Activated CD4-positive, alpha-beta T cell treated with anti-CD3 and anti-CD28 coated beads, Interleukin-2, amount 50 U/mL, for 4 hours (primary cell): ENCODE measurements around the gene CACNB4.
"Not testable (repeated sequence)": the region's sequence is repeated elsewhere in the genome, so short reads cannot be mapped to it uniquely, and the experiment has no call there.

ENCODE experiments used
- DNase-seq, 2 experiments: peaks; one replicate each; pipeline ENCODE4 v3.0.0-alpha.2; 2020

The CACNB4 gene

DNA sequence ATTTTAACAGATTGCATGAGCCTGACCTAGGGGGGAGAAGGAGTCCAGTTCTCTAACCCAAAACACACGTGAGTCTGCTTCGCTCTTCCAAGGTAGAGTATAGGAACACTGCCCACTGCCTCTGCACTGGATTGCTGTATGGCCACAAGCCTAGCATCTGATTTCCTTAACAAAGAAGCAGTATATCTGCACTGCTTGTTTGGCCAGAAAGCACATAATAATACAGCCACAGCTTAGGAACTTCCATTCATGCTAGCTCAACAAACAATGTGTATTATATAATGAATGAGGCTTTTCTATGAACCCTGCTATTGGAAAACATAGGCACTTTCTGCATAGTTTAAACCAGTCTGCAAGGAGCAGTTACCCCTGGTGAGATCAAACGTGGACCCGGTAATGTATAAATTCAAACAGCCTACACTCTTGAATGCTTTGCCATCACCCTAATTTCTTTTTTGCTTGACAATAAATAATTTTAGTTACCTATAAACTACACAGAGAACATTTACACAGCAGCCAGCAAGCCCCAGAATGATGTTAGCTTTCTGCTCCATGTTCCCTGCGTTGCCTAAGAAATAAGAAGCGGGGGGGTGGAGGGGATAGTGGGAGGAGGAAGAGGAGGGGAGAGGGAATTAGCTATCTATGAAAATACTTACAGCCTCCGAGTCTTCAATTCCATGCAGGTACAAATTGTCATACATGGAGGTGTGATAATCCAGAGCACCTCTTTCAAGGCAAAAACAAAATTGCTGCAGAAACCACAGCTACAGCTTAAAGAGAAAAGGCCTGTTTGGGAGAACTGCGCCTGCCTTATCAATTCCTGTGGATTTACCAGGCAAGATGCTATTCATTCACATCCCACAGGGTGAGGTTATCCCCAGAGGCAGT lies 125.6 kb downstream of the CACNB4 start:
- DNase-seq, result no peak

DNA sequence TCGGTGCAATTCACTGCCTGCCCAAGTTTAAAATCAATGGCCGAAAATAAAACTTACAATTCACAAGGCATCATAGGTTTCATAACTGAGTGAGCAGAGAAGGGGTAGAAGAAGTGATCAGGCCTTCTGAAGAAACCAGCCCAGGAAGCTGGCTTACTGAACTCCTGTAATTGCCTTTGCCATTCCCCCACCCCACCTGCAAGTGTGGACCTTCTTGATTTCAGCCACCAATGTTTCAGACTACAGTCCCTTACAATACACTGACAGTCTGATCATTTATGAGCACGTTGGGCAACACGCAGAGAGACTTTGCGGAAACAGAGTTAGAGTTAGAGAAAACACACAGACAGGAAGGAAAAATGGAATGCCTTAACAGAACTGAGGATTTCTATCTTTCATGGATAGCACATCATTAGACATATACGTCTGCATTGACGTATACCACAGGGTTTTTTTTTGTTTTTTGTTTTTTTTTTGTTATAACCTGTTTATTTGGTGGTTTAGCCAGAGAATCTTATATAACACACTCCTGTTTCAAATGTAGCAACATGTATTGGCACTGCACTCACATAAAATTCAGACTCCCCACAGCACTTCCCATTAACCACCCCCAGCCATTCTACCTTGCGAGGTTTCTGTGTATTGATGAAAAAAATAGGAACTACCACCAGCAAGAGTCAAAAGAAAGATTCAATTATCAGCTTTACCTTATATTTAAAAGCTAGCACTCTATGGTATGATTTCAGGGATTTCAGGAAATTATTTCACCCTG lies 126.4 kb downstream of the CACNB4 start:
- DNase-seq, result no peak

DNA sequence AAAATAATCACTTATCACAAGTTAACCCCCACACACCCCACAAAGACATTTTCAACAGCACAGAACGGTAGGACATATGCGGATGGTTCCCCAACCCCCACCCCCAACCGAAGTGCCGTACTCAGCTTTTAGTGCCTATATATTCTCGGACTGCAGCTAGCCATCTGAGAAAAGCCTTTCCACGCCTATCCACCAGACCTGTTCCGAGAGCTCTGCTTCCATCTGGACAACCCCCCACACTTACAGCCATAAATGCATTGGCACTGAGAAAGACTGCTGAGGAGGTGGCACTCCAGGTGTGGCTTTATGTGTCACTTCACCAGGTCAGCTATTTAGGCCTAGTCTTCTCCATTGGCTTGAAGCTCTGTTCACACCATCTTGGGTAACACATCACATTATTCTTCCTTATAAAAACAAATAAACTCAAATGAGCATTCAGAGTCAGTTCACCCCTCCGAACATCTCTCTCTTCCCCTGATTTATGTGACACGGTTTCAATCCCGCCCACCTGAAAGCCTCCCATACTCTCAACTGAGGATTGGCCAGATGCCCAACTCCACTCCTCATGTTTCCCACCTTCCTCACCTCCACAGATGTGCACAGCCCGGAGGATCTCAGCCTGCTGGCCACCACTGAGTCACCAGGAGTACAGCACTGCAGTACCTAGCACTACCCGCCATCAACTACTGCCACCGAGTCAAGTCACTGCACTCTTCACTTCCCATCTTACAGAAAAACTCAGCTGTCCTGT lies 127.4 kb downstream of the CACNB4 start:
- DNase-seq, result no peak

DNA sequence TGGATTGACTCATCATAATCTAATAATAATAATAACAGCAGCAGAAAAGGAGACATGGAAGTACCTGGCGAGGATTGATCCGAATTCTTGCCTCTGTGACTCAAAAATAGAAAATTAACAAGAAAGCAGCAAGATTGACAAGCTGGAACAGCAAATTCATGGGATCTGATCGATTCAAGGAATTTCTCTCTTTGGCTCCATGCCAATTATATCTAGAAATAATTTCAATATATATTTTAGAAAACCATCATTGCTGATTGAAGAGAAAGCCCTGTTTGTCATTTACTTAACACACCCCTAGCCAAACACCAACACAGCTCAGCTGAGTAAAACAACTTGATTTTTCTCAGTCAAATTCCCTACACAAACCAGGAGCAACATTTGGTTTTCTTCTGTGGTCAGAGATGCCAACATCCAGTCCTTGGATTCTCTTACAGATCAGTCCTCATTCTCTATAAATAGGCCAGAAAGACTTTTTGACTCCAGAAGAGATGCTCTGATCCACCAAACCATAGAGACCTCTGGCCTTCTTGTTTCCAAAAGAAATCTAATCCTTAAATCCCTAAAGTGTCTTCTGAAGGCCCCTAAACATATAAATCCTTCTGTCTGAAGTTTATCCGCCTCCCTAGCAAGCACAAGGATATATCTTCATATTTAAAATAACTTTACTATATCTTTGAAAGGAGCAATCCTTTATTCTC lies 129.9 kb downstream of the CACNB4 start:
- no peak for DNase-seq

DNA sequence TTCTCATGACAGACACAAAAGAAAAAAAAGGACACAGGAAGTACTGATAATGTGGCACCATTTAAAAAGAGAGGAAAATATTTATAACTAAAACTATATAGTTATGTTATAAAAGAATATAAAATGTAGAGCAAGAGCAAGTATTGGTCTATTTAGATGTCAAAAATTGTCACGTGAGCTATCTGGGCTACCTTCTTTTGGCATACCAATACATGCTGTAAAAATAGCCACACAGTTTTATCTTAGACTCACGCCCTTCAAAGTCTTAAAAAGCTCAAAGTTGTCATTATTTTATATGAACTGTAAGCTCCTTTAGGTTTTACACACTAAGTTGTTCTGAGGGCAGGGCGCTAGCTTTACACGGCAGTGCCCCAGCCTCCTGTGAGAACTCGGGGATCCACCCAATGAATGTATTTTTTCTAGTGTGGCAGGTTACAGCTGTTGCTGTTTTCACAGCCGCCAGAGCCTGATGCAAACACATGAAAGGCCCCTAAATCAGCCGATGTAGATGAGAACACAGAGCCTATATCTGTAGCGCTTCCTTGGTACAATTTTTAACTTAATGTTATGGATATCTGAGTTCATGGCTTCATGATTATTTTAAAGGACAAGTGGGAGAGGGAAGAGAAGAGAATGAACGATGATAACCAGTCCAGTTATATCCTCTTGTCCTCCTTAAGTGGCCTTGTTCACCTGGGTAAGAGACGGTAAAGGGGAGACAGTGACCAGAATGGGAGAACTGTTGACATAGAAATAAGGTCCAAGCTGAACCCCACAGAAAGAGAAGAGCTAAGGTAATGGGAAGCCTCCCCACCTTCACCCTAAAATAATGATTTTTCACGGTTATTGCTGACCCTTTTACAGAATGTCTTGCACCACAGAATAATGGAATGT lies 130.8 kb downstream of the CACNB4 start:
- no peak for DNase-seq

DNA sequence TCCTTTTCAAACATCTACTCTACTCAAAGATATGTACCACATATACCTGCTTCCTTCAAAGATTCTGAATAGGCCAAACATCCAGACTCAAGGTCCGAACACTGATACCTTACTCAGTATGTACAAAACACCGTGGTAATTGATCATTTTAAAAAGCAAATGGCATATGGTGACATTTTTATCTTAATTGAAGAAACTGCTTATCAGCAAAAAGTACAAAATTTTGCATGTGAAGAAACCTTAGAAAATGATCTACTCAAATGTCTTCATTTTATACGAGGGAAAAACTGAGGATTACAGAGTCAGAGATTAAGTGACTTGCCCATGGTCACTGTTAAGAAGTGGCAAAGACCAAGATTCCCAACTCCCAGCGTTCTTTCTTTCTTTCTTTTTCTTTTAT lies 133.0 kb downstream of the CACNB4 start:
- no peak for DNase-seq

DNA sequence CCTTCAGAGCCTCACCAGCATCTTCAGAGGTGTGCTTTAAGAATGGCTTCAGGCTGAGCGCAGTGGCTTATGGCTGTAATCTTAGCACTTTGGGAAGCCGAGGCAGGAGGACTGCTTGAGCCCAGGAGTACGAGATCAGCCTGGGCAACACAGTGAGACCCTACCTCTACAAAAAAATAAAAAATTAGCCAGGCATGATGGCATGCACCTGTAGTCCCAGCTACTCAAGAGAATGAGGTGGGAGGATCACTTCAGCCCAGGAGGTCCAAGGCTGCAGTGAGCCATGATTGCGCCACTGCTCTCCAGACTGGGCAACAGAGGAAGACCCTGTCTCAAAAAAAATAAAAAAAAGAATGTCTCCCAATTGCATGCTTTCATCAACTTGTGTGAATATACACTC lies 137.3 kb downstream of the CACNB4 start:
- DNase-seq, result no peak

DNA sequence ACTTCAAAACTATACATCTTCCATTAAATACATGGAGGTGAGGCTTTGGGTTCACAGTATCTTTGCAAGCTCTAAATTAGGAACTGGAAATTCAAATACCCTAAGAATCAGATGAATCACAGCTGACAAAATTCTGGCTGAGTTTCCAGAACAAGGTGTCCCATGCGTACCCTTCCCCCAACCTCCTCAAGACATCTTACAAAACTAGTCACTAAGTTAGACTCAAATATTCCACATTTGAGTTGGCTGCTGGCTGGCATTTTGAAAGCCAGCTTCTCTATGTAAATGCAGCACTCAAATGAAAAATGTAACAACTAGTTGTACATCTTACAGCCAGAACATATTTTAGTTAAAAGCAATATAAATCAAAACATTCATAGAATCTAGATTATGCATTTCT lies 139.6 kb downstream of the CACNB4 start:
- DNase-seq, result no peak

DNA sequence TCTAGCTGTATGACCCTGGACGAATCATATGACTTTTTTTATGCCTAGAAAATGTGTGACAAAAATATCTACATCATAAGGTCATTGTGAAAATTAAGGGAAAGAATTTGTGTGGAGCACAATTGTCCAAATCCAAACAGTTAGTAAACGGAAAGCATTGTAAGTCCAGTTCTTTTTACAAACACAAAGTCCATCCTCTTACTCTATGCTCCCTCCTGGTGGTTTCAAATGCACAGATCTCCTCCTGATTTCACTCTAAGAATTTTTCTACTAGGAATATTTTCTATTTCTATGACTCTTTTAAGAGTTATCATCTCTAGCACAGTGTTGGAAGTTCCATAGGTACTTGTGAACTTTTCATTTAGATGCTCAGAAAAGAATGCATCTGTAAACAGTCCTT lies 145.4 kb downstream of the CACNB4 start:
- no peak for DNase-seq

DNA sequence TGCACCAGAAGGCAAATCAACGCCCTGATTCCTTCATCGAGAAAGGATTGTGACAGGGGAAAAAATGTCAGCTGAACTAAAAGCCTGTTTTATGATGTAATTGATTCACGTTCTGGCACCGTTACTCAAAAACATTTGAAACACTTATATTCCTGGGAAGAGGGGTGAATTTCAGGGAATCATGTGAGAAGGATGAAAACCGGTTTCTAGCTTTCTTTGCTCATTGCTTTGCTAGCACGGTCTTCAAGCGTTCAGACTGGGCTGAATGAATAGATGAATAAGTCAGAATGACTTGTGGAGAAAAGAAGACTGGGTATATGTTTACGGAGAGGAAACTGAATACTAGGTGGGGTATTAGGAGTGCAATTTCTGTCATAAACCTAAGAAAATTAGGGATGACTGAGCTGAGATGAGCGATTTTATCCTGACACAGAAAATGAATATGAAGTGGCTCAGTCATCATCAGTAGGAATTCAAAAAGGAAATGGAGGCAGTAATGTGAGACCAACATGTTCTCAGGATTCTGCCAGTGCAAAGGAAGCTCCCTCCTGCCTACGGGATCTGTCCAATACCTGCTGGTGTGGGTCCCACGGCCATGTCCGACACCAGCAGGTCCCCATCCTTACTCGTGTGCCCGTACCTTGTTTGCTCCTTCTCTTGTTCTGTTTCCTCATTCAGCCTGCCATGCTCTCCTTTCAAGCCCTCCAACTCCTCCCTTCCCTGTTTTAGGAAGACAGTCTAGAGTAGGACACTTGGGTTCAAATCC lies 146.0 kb downstream of the CACNB4 start:
- no peak for DNase-seq

DNA sequence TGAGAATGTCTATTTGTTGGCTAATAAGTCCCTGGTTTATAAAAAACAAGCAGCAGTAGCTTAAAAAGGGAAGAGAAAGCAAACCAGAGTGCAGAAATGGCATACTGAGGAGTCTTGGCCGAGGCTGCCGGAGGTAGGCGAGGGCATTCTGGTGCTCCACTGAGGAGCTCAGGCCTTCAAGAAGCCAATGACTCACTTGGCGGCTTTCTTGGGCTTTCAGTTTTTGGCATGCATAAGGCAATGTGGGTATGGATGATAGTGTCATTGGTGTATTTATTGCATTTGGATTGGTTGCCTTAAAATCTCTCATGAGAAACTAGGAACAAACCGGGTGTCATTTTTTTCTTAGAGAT lies 151.1 kb downstream of the CACNB4 start:
- no peak for DNase-seq

DNA sequence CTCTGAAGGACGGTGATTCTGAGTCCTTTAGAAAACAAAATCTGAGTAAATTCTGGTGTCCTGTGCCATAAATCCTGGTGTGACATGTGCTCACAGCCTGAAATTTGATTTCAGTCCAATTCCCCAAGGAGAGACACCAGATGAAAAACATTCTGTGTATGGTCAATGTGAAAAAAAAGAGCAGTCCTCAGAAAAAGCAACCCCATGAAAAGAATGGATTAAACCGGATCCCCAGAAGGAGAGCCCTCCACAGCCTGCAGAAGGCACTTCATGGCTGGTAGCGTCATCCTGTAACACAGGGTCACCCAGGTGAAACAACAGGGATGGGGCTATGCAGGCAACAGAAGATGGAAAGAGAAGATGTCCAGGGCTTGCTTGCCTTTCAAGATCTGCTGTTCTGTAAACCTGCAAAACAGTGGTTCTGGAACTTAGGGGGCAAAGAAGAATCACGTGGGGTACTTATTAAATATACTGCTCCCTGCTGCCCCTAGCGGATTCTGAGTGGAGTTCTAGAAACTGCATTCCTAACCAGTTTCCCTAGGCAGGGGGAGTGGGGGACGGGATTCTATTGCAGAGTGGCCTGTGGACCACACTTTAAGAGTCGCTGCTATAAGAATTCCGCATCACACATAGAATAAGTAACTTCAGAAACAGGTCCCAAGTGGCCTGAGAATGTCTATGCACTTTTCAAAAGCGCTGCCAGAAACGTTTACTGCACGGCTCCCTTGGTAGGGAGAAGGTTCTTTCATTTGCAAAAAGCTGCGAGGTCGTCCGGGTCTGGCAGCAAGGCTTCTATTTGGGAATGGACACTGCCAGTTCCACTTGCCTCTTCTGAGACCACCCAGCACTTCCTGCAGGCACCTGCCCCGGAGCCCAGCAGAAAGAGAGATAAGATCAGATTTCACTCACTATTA lies 151.7 kb downstream of the CACNB4 start:
- no peak for DNase-seq

DNA sequence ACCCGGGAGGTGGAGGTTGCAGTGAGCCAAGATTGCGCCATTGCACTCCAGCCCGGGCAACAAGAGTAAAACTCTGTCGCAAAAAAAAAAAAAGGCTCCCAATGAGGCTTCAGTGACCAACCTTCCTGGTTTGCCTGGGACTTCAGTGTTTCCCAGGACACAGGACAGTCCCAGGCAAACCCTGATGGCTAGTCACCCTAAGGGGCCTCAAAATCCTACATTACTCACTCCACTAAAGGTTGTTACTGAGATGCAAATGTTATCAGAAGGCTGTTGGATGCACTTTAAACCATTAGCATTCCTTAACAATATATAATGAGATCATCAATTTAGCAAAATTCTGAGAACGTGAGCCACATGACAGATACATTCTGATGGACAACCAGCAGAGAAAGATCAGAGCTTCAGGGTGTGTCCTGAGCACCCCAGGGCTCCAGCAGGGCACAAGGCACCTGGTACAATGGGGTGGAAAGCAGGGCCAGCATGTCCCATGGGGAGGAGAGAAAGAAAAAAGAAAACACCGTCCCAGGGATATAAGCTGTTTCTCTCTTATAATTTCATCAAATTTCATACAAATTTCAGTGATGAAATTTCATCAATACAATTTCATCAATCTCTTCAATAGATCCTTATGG lies 152.5 kb downstream of the CACNB4 start:
- DNase-seq, result no peak

DNA sequence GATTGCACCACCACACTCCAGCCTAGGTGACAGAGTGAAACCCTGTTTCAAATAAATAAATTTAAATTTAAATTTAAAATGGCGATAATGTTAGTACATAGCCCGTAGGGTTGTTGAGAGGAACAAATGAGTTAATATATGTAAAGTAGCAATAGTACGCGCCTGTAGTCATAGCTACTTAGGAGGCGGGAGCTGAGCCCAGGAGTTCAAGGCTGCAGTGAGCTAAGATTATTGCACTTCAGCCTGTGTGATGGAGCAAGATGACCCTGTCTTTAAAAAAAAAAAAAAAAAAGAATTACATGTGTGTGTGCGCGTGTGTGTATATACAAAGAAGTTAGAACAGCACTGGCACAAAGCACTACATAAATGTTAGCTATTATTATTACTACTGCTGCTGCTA lies 153.2 kb downstream of the CACNB4 start:
- no peak for DNase-seq

DNA sequence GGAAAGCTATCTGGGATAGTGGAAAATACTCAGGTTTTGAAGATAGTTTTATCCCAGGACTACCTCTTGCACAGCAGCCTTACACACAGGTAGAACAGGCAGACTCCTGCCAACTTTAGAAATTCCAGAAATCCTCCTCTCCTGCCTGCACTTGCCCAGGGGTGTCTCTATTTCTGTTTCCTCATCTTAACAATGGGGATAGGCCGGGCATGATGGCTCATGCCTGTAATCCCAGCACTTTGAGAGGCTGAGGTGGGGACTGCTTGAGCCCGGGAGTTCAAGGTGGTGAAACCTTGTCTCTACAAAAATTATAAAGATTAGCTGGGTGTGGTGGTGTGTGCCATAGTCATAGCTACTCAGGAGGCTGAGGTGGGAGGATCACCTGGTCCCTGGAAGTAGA lies 153.7 kb downstream of the CACNB4 start:
- DNase-seq, result no peak

DNA sequence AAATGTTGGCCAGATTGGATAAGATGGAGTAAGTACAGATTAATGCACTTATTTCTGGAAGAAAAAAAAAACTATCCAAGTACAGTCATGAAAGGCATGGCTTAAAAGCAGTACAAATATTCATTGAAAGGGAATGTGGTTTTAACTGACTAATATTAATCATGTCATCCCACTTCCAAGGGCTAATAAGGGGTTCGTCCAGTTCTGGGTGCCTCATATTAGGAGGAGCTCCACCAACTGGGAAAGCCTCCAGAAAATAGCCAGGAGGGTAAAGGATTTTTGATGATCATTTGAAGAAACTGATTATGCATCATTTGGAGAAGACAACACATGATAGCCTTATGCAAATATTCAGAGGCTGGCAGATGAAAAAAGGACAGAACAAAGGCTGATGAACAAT lies 155.4 kb downstream of the CACNB4 start:
- no peak for DNase-seq

DNA sequence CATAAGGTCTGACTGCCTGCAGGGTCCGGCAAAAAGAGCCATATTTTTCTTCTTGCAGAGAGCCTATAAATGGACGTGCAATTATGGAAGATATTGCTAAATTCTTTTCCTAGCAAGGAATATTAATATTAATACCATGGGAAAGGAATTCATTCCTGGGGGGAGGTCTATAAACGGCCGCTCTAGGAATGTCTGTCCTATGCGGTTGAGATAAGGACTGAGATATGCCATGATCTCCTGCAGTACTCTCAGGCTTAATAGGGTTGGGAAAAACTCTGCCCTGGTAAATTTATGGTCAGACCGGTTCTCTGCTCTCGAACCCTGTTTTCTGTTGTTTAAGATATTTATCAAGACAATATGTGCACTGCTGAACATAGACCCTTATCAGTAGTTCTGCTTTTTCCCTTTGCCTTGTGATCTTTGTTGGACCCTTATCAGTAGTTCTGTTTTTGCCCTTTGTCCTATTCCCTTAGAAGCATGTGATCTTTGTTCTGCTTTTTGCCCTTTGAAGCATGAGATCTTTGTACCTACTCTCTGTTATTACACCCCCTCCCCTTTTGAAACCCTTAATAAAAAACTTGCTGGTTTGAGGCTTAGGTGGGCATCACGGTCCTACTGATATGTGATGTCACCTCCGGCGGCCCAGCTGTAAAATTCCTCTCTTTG lies 156.2 kb downstream of the CACNB4 start:
- not testable (repeated sequence) for DNase-seq

DNA sequence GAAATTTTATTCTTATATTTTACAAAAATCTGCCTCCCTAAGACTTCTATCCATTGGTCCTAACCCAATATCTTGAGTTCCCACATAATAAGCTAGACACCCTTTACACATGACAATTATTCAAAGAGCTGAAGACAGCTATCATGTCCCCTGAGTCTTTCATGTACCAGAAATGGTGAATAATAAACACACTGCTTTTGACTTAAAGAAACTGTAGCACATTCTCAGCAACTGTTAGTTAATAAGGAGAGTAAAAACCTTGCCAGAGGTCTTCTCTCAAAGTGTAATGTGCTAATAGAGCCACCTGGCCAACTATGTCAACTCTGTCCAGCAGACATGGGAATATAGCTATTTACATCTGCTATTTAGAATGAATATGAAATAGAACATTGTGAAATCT lies 160.9 kb downstream of the CACNB4 start:
- DNase-seq, result no peak

DNA sequence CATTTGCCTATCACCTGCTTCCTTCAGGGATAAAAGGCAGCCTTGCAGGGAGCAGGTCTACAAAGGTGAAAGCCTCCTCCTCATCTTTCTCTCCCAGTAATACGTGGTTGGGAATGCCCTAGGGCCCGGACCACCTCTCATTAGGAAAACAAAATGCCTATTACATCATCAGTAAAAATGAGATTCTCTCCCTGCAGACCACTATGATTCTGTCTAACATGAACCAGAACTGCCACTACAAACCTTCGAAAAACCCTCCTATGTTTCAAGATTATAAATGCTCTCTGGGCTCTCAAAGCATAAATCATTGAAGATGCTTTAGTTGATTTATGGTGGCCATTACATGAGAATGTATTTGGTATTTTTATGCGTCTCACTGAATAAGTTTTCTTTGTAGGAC lies 162.2 kb downstream of the CACNB4 start:
- DNase-seq, result no peak
